ENCODE results near the gene POLD2. TPM values are rescaled to one million over a fixed set of nuclear protein-coding genes. Genes with fewer than 3 reads are reported as not detected.

Gene POLD2
- total and polyA plus RNA-seq, 2 of the 13 experiments (the other 11 are each of a cell fraction or from before 2014, with no cell fraction given), result 87.6 to 95.1 TPM

DNA sequence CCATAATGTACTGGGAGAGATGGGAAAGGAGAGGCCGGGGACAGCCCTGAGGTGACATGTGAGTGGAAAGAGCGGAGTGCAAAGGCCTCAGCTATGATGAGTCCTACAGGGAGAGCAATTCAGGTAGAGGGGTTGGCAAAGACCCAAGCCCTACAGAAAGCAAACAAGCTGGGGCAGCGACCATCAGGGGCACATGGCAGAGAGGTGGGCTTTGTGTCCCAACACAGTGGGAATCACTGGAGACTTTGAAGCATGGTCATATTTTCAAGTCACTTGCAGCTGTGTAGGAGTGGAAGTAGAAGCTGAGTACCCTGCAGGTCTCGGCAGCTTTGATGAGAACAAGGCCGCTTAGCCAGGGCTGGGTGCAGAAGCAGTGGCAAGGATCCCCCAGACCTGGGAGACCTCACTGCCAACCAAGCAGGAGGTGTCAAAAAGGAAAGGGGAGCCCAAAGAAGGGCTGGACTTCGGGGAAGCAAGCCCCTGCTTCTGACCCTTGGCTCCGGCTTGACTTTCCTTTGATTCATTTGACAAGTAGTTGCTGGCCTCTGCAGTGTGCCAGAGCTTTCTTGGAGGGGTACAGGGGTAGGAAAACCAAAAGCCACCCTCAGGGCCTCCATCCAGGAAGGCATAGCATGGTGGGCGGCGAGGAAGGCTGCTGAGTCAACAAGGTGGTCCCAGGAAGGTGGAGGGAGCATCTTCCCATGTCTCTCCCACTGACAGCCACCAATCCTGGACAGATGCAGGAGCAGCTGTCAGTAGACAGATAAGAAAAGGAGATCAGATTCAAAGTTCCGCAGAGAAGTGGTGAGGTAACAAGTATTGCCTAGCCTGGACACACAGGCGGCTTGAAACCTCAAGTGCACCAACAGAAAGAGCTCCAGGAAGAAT lies 56.0 kb downstream of the POLD2 start (continued):
- TF ChIP-seq KIAA2018 (CRISPR knock-in tag; IDR thresholded peaks at IDR 0.05; ENCODE audit: borderline replicate concordance), result no peak
- TF ChIP-seq ZBTB42 (CRISPR knock-in tag; IDR thresholded peaks at IDR 0.05), result no peak
- TF ChIP-seq RBFOX2 (IDR thresholded peaks at IDR 0.05; ENCODE audit: low read depth, low read length), result no peak
- TF ChIP-seq ZBTB46 (CRISPR knock-in tag; IDR thresholded peaks at IDR 0.05; ENCODE audit: borderline replicate concordance), result no peak
- no peak for TF ChIP-seq ZSCAN21 (CRISPR knock-in tag; IDR thresholded peaks at IDR 0.05; ENCODE audit: borderline replicate concordance)
- no peak for TF ChIP-seq ZNF326 (CRISPR knock-in tag; IDR thresholded peaks at IDR 0.05; ENCODE audit: borderline replicate concordance)
- no peak for TF ChIP-seq ZNF557 (CRISPR knock-in tag; IDR thresholded peaks at IDR 0.05)
- no peak for TF ChIP-seq ZNF792 (CRISPR knock-in tag; IDR thresholded peaks at IDR 0.05)
- peak; percentile 76; the same call in 1 of the 2 replicates for TF ChIP-seq AKAP8 (CRISPR knock-in tag; IDR thresholded peaks at IDR 0.05)
- no peak for TF ChIP-seq TFAP4 (IDR thresholded peaks at IDR 0.05; ENCODE audit: borderline replicate concordance, low read depth)
- TF ChIP-seq ZFP1 (CRISPR knock-in tag; IDR thresholded peaks at IDR 0.05), result no peak
- no peak for TF ChIP-seq HES4 (CRISPR knock-in tag; IDR thresholded peaks at IDR 0.05; ENCODE audit: borderline replicate concordance)
- peak; percentile 52 for TF ChIP-seq POLR2G (IDR thresholded peaks at IDR 0.05; ENCODE audit: low read depth, low read length)
- TF ChIP-seq NBN (conservative IDR thresholded peaks at IDR 0.05), result no peak
- TF ChIP-seq JDP2 (CRISPR knock-in tag; IDR thresholded peaks at IDR 0.05; ENCODE audit: borderline replicate concordance), result no peak
